Activated B cell treated with CpG ODN at 0.5 μM for 24 hours (primary cell): ENCODE results near the gene FGF1. TPM values are rescaled to one million over a fixed set of nuclear protein-coding genes. Genes with fewer than 3 reads are reported as not detected.

Source experiments
- ATAC-seq: fragments of 200-7000 bp; cut with Tn5 transposase; one replicate; pipeline ENCODE4 v1.10.0; 2021; ENCODE audit warnings: low read depth, mild to moderate bottlenecking, moderate library complexity
- CTCF ChIA-PET: fragments of 350-600 bp; sonication (Branson Sonifier 250); formaldehyde crosslinking; loops from one replicate; lab custom pipeline; 2021; ENCODE audit warnings: antibody characterized with exemption; lab: Charles Lee
- POLR2A ChIA-PET: fragments of 350-600 bp; sonication (Branson Sonifier 250); formaldehyde crosslinking; loops from one replicate; lab custom pipeline; 2021; ENCODE audit warnings: antibody characterized with exemption; lab: Charles Lee
- DNase-seq: peaks from one replicate; pipeline ENCODE4 v3.0.0; 2022
- H3K27ac Mint-ChIP-seq: one replicate; pipeline ENCODE4 v1.8.0; 2020; ENCODE audit warnings: mixed read lengths
- H3K27me3 Mint-ChIP-seq: one replicate; pipeline ENCODE4 v1.8.0; 2021; ENCODE audit warnings: mixed read lengths
- H3K36me3 Mint-ChIP-seq: one replicate; pipeline ENCODE4 v1.8.0; 2021; ENCODE audit warnings: low read depth, mixed read lengths
- H3K4me1 Mint-ChIP-seq: one replicate; pipeline ENCODE4 v1.8.0; 2021; ENCODE audit warnings: mixed read lengths
- H3K4me3 Mint-ChIP-seq: one replicate; pipeline ENCODE4 v1.8.0; 2020; ENCODE audit warnings: mild to moderate bottlenecking, mixed read lengths
- H3K9me3 Mint-ChIP-seq: one replicate; pipeline ENCODE4 v1.8.0; 2020; ENCODE audit warnings: mixed read lengths
- CTCF ChIP-seq: fragments of 200-600 bp; IDR thresholded peaks from one replicate; pipeline ENCODE4 v1.8.0; 2022; ENCODE audit warnings: antibody characterized with exemption, mild to moderate bottlenecking
- intact Hi-C: fragments of 100-400 bp; cut with micrococcal nuclease; formaldehyde crosslinking; loops from one replicate; pipeline ENCODE4 v1.15.1; 2024
- total RNA-seq: library from RNA; stranded (reverse); gene quantifications from 2 replicates; pipeline ENCODE4 v1.2.3, GENCODE V29; 2022

Gene FGF1
- total RNA-seq, 1 donor from 2014 or later, result not detected

GRCh38 chr5:142696379-142696778 lies 10.5 kb upstream of the FGF1 start:
- Mint-ChIP-seq H3K27ac (no peak overlapping the region), H3K4me1 (no peaks in the 10 kb centered on the region), H3K4me3 (no peak overlapping the region), H3K36me3 (no peaks in the 10 kb centered on the region), H3K27me3 (peaks cover 10% of the 10 kb centered on the region), H3K9me3 (no peaks in the 10 kb centered on the region)
- intact Hi-C loops, result loop anchor here (5.0 kb wide), 1 partner anchor 1004 kb away; no protein-coding TSS in a partner anchor
- ATAC-seq (no peak), DNase-seq (no peak)
- TF ChIP-seq CTCF, result no peak
- POLR2A ChIA-PET, result no interaction called here
- CTCF ChIA-PET, result no interaction called here

GRCh38 chr5:142694092-142694856 lies 8.4 kb upstream of the FGF1 start:
- Mint-ChIP-seq H3K27ac (no peak overlapping the region), H3K27me3 (peaks cover 16% of the 10 kb centered on the region), H3K4me1 (no peaks in the 10 kb centered on the region), H3K9me3 (no peaks in the 10 kb centered on the region), H3K36me3 (no peaks in the 10 kb centered on the region), H3K4me3 (no peak overlapping the region)
- DNase-seq, result no peak
- intact Hi-C loops, result no loop called here
- TF ChIP-seq CTCF, result no peak
- ChIA-PET CTCF (no interaction called here), POLR2A (no interaction called here)
- ATAC-seq, result no peak

- DNase-seq (no peak), ATAC-seq (no peak)
- Mint-ChIP-seq H3K9me3 (no peaks in the 10 kb centered on the region), H3K27ac (no peak overlapping the region), H3K36me3 (no peaks in the 10 kb centered on the region), H3K4me1 (no peaks in the 10 kb centered on the region), H3K27me3 (peaks cover 13% of the 10 kb centered on the region), H3K4me3 (no peak overlapping the region)
- no peak for TF ChIP-seq CTCF
- CTCF ChIA-PET, result interaction anchor here (1.1 kb wide), 1 partner anchor 22 kb away, joined by 3 read pairs; no protein-coding TSS in a partner anchor
- POLR2A ChIA-PET, result no interaction called here
- intact Hi-C loops, result no loop called here
Measured at GRCh38 chr5:142692321-142692894, 6.5 kb upstream of the FGF1 start.

- H3K4me3 Mint-ChIP-seq, result no peak overlapping the region
- ATAC-seq (no peak), DNase-seq (no peak)
- H3K27ac Mint-ChIP-seq, result no peak overlapping the region
- no peaks in the 10 kb centered on the region for H3K4me1 Mint-ChIP-seq
- ChIA-PET CTCF (no interaction called here), POLR2A (no interaction called here)
- H3K27me3 Mint-ChIP-seq, result peaks cover 9% of the 10 kb centered on the region
- intact Hi-C loops, result no loop called here
- H3K36me3 Mint-ChIP-seq, result no peaks in the 10 kb centered on the region
- TF ChIP-seq CTCF, result no peak
- no peaks in the 10 kb centered on the region for H3K9me3 Mint-ChIP-seq
Measured at GRCh38 chr5:142690667-142691066, 4.8 kb upstream of the FGF1 start.

GRCh38 chr5:142689081-142689480 lies 3.2 kb upstream of the FGF1 start:
- intact Hi-C loops, result no loop called here
- no peaks in the 10 kb centered on the region for H3K9me3 Mint-ChIP-seq
- no peak for TF ChIP-seq CTCF
- no peak for DNase-seq
- H3K27me3 Mint-ChIP-seq, result peaks cover 8% of the 10 kb centered on the region
- no peak overlapping the region for H3K27ac Mint-ChIP-seq
- CTCF ChIA-PET, result no interaction called here
- ATAC-seq, result no peak
- no peaks in the 10 kb centered on the region for H3K36me3 Mint-ChIP-seq
- POLR2A ChIA-PET, result no interaction called here
- no peak overlapping the region for H3K4me3 Mint-ChIP-seq
- H3K4me1 Mint-ChIP-seq, result no peaks in the 10 kb centered on the region
